NCI-H2081 treated with DMSO at 0.1 percent for 48 hours (cell line): ENCODE results near the gene ACKR4.

Experiments used
- DNase-seq: peaks from one replicate; lab custom pipeline; 2025; lab: John Stamatoyannopoulos, UW

Gene ACKR4

DNA sequence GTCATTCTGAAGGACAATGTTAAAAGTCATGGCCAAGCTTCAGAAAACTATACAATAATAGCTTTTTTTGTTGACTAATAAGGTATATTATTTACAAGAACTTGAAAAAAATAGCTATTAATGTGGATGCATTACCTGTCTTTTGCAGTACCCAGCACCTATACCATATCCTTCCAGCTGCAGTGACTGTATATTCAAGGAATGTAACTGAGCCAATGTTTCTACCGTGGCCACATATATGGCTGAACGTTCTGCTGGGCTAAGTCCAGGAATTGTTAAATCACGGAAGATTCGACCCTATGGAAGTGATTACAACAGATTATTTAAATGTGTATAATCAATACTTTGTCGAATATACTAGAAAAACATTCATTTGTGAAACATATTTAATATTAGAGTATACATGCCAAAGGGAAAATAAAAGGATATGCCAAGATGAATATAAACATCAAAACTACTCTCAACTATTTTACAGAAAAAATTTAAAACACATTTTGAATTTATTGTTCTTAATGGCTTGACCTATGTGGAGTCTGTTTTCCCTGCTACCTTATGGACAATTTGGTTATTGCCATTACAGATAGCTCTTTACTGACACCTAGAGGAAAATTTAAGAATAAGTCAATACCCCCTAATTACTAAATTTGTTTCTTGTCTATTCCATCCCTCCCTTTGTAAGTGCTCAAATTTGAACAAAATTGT is 44.9 kb downstream of the ACKR4 start:
- peak; percentile 28 for DNase-seq

DNA sequence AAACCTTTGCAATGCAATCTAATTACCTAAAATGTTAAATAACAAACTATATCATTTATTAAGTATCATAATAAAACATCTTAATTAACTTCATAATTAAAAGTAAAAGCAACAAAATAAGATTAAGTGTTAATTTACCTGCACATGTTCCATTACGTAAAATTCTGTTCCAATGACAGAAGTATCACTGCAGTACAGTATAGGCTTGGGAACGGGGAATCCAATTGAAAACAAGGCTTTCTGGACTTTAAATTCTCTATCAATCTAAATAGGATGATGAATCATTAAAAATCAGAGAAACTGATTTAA is 45.4 kb downstream of the ACKR4 start:
- DNase-seq: no peak

DNA sequence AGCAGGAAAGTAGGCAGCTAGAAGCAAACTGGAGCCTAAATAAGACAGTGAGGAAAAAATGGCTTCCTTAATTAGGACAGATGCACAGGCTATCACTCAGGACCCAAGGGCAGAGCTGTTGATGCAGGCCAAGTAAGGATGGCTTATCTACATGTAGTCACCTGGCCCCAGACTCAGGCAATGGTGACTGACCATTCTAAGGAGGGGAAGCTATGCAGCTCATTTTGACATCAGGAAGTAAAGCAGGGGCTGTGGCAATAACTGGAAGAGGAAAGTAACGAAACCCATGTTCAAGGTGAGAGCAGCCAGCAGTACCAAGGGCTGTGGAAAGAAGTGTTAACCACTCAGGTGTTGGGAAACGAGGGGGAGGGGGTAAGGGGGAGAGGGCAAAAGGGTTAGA is 46.3 kb downstream of the ACKR4 start:
- no peak for DNase-seq

DNA sequence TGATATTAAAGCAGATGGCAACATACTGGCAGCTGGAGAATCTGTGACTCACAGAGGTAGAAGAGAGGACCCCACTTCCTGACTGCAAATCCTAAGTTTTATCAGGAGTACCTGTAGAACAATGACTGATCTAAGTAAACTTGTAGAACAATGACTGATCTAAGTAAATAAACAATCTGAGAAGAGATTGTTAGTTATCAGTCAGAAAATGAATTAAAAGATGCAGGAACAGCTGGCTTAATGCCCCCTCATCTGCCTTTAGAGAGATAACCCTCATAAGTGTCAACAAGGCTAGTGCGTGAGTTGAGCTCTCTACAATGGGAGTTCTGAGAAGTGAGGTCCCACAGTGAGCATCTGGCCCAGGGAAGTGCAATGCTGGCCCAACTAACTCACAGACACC is 48.0 kb downstream of the ACKR4 start:
- no peak for DNase-seq

DNA sequence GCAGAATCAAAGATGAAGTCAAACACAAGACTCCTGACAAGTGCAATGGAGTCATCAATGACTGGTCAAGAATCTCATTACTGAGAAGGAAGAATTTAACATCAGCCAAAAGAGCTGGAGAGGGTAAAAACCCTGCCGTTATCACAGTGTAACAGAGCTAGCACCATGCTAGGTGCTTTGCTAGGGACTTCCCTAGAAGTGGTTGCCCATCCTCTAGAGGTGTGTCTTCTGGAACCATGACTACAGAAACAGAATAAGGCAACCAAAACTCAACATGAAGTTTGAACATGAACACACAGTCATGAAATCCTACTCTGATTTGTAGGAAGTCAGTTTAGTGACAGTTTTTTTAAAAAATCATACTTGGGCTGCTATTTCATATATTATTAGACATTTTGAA is 53.1 kb downstream of the ACKR4 start:
- DNase-seq: no peak
